Ovary (tissue), 3 donors: Measurements from ENCODE around the gene SNAP29.
"Not testable (repeated sequence)": the region's sequence is repeated elsewhere in the genome, so short reads cannot be mapped to it uniquely, and the experiment has no call there.

Source experiments
- EP300 ChIP-seq: sonication (generic); formaldehyde crosslinking; IDR thresholded peaks from one replicate; pipeline ENCODE4 v1.6.1; 2017; ENCODE audit warnings: antibody characterized with exemption
- POLR2A ChIP-seq: fragments of 450-650 bp; IDR thresholded peaks from one replicate; pipeline ENCODE4 v1.6.1; 2017; ENCODE audit warnings: antibody characterized with exemption, mild to moderate bottlenecking, moderate library complexity
- TF ChIP-seq, protein P1 (sequence below), 3 donors: fragments of 450-650 bp in 2 of 3; fragments of 200-600 bp in 1 of 3; IDR thresholded peaks; one replicate each; pipeline versions ENCODE4 v1.5.1 to v1.8.0; 2016 to 2022; ENCODE audit warnings: antibody characterized with exemption in 3 of 3, mild to moderate bottlenecking in 1 of 3
- donor health status: DM: no; HTN: no; CAD: no.

DNA sequence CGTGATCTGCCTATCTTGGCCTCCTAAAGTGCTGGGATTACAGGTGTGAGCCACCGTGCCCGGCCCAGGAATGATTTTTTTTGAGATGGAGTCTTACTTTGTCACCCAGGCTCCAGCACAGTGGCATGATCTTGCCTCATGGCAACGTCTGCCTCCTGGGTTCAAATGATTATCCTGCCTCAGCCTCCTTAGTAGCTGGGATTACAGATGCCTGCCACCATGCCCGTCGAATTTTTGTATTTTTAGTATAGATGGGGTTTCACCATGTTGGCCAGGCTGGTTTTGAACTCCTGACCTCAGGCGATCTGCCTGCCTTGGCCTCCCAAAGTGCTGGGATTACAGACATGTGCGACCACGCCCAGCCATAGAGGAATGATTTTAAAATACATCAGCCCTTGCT is 76.2 kb downstream of the SNAP29 start:
- TF ChIP-seq, protein P1, sequence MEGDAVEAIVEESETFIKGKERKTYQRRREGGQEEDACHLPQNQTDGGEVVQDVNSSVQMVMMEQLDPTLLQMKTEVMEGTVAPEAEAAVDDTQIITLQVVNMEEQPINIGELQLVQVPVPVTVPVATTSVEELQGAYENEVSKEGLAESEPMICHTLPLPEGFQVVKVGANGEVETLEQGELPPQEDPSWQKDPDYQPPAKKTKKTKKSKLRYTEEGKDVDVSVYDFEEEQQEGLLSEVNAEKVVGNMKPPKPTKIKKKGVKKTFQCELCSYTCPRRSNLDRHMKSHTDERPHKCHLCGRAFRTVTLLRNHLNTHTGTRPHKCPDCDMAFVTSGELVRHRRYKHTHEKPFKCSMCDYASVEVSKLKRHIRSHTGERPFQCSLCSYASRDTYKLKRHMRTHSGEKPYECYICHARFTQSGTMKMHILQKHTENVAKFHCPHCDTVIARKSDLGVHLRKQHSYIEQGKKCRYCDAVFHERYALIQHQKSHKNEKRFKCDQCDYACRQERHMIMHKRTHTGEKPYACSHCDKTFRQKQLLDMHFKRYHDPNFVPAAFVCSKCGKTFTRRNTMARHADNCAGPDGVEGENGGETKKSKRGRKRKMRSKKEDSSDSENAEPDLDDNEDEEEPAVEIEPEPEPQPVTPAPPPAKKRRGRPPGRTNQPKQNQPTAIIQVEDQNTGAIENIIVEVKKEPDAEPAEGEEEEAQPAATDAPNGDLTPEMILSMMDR (IDR thresholded peaks at IDR 0.05): not testable (repeated sequence)
- not testable (repeated sequence) for TF ChIP-seq EP300, POLR2A
